ENCODE measurements around the gene S100A11. TPM values are rescaled to one million over a fixed set of nuclear protein-coding genes. Genes with fewer than 3 reads are reported as not detected.

The S100A11 gene
- total RNA-seq, 1 donor from 2014 or later, result 668 TPM

DNA sequence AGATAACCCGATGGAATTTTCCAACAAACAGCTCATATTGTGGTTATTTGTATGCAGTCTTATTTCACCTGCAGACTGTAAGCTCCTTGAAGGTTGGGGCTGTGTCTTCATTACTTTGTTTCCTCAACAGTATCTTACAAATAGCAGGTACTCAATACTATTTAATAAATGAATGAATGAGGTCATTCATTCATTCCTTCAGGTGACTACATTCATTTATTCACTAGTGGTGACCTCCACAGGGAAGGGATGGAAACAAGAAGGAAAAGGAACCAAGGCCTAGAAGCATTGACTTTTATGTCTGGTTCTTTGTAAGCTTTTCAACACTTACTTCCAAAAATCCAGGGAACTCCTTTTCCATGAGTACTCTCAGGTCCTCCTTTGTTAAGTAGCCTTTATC, 51.0 kb downstream of the S100A11 start:
- no peak for DNase-seq (ENCODE audit: extremely low read depth, low read depth, low spot score)

DNA sequence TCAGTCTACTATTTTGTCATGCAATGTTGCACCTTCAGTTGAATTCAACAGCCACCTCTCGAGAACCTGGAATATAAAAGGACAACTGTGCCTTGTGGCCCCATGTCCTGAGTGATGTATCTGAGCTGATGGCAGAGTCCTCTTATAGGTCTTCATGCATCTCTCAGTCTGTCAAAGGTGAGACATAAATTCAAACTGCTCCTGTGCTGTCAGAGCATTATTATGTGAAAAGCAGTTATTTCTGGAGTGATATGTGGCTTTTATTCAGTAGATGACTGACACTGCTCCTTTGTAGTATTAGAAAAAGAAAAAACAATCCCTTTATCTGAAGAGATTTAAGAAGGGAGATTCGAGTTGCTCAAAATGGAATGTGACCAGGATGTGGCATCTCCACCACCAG, 51.5 kb downstream of the S100A11 start:
- no peak for DNase-seq (ENCODE audit: extremely low read depth, low read depth, low spot score)

GRCh38 chr1:151984313-151984956, 52.4 kb downstream of the S100A11 start:
- no peak for DNase-seq (ENCODE audit: extremely low read depth, low read depth, low spot score)

Other genes starting within 250 kb of the S100A11 start
- gene TDRKH, start 246.5 kb downstream of the S100A11 start, total RNA-seq, result 6.0 and 7.0 TPM in 2 replicates
- gene LINGO4, start 231.6 kb downstream of the S100A11 start, total RNA-seq, result not detected in 2 replicates
- gene RORC, start 205.2 kb downstream of the S100A11 start, total RNA-seq, result not detected in 2 replicates
- gene C2CD4D, start 197.2 kb downstream of the S100A11 start, total RNA-seq, result not detected in 2 replicates
- not detected in 2 replicates for gene THEM5, start 183.3 kb downstream of the S100A11 start, total RNA-seq
- gene THEM4, start 127.5 kb downstream of the S100A11 start, total RNA-seq, result 12.0 and 13.8 TPM in 2 replicates
- gene S100A10, start 43.1 kb downstream of the S100A11 start, total RNA-seq, result 359 and 376 TPM in 2 replicates
- gene TCHHL1, start 52.1 kb upstream of the S100A11 start, total RNA-seq, result not detected in 2 replicates
- gene TCHH, start 78.4 kb upstream of the S100A11 start, total RNA-seq, result under 0.01 and 0.12 TPM in 2 replicates
- not detected in 2 replicates for gene RPTN, start 122.2 kb upstream of the S100A11 start, total RNA-seq
- not detected in 2 replicates for gene HRNR, start 187.2 kb upstream of the S100A11 start, total RNA-seq

Data from glomerular endothelial cell (primary cell).